GM19193 (cell line): ENCODE measurements around the gene LMF1.

ENCODE experiments used
- POLR2A ChIP-seq: IDR thresholded peaks from 4 replicates; pipeline ENCODE4 v1.6.1; 2011; ENCODE audit not compliant: insufficient read depth, insufficient read length; ENCODE audit errors: extremely low read depth

LMF1 gene

GRCh38 chr16:982145-983043, 11.6 kb upstream of the LMF1 start:
- no peak for TF ChIP-seq POLR2A

GRCh38 chr16:981695-982144, 10.9 kb upstream of the LMF1 start, which contains the start of gene SOX8:
Gene SOX8 (plus strand): TSS chr16:981770. CDS start chr16:981923, 153 bp downstream.
- TF ChIP-seq POLR2A = no peak

- TF ChIP-seq POLR2A = no peak
Observed at GRCh38 chr16:980595-980854, 9.7 kb upstream of the LMF1 start.

- TF ChIP-seq POLR2A = no peak
Observed at GRCh38 chr16:979859-980594, 9.2 kb upstream of the LMF1 start.

- TF ChIP-seq POLR2A = no peak
Observed at GRCh38 chr16:979147-979546, 8.4 kb upstream of the LMF1 start.

GRCh38 chr16:978403-978802, 7.6 kb upstream of the LMF1 start:
- TF ChIP-seq POLR2A = no peak

- no peak for TF ChIP-seq POLR2A
Observed at GRCh38 chr16:977896-978295, 7.1 kb upstream of the LMF1 start.

- TF ChIP-seq POLR2A = no peak
Observed at GRCh38 chr16:977081-977701, 6.4 kb upstream of the LMF1 start.

GRCh38 chr16:976389-976931, 5.7 kb upstream of the LMF1 start:
- no peak for TF ChIP-seq POLR2A

GRCh38 chr16:975291-975690, 4.5 kb upstream of the LMF1 start:
- no peak for TF ChIP-seq POLR2A

- no peak for TF ChIP-seq POLR2A
Observed at GRCh38 chr16:974611-975261, 4.0 kb upstream of the LMF1 start.

- no peak for TF ChIP-seq POLR2A
Observed at GRCh38 chr16:974001-974601, 3.3 kb upstream of the LMF1 start.

- TF ChIP-seq POLR2A = no peak
Observed at GRCh38 chr16:973366-973765, 2.6 kb upstream of the LMF1 start.

- no peak for TF ChIP-seq POLR2A
Observed at GRCh38 chr16:972316-973002, 1.7 kb upstream of the LMF1 start.
